ENCODE results near the gene MICAL3.

The MICAL3 gene

GRCh38 chr22:17903564-17904295 lies 120.6 kb downstream of the MICAL3 start:
- DNase-seq: no peak

GRCh38 chr22:17902960-17903359 lies 121.4 kb downstream of the MICAL3 start:
- DNase-seq: no peak

- no peak for DNase-seq
These were observed 126.0 kb downstream of the MICAL3 start for GRCh38 chr22:17898375-17898774.

- no peak for DNase-seq
These were observed 126.5 kb downstream of the MICAL3 start for GRCh38 chr22:17897858-17898257.

DNA sequence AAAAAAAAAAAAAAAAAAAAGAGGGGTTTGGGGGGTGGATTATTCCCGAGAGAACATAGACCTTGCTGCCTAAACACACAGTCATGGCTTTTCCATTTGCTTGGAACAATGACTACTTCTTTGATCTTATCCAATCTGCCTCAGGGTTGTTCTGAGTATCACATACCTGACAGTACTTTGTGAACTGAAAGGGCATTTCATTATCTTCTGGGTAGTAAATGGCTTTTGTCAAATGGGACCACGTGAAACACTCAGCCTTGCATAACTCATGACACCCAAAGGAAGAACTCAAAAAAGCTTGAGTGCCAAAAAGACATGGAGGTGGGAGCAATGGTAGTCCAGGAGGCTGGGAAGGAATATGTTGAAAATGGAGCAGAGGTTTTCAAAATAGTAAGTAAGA lies 126.9 kb downstream of the MICAL3 start:
- DNase-seq: no peak

GRCh38 chr22:17896586-17896985 lies 127.8 kb downstream of the MICAL3 start:
- DNase-seq: no peak

GRCh38 chr22:17893900-17894535 lies 130.3 kb downstream of the MICAL3 start:
- DNase-seq: no peak

DNA sequence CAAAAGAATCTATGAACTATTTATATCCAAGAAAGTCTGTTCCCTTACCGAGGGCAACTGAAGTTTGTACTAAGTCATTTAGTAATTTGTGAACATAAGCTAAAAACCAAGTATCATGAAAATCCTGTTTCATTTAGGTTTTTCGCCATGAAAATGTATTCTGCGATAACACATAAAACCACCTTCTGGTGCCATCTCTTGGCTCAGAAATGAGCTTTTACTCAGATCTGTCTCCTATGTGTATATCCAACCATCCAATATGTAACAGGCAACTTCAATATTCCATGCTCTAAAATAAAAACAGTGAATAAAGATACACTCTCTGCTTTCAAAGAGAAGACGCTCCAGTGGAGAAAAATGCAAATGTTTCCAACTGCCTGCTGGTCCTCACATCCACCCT lies 132.0 kb downstream of the MICAL3 start:
- DNase-seq: no peak

GRCh38 chr22:17891481-17892167 lies 132.7 kb downstream of the MICAL3 start:
- DNase-seq: no peak

DNA sequence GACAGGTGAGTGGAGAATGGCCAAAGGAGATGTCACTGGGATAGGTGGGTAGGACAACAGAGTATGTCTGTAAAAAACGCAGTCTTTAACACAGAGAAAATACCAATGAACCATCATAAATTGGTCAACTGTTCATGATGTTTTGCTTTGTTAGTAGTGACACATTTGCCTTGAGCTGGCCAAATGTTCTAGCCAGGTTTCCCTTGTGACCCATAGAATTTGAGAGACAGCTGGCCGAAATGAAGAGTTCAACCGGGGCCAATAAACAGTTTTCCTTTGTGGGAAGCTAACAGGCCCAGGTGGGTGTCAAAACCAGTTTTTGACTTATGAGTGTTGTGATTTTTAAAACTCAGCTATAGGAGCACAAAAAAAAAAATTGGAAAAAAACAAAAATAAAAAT lies 133.5 kb downstream of the MICAL3 start:
- DNase-seq: no peak

DNA sequence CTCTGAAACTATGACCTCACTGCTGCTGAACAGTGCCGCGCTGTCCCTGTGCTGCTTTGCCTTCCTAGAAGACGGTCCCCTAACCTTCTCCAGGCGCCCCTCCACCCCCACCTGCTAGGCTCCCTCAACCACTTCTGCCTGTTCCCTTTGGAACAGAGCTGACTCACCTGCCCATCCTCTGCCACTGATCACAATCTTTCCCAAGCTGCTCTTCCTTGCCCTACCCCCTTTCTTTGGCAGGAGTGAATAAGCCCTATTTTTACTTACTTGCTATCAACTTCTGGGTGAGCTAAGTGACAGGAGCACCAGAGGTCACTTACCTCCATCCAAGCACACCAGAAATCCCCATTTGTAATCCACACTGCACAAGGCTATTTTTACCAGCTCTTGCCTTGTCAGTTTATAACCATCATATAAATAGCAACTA lies 134.1 kb downstream of the MICAL3 start:
- no peak for DNase-seq

- no peak for DNase-seq
These were observed 135.5 kb downstream of the MICAL3 start for GRCh38 chr22:17888855-17889254.

GRCh38 chr22:17888439-17888838 lies 135.9 kb downstream of the MICAL3 start:
- DNase-seq: no peak

DNA sequence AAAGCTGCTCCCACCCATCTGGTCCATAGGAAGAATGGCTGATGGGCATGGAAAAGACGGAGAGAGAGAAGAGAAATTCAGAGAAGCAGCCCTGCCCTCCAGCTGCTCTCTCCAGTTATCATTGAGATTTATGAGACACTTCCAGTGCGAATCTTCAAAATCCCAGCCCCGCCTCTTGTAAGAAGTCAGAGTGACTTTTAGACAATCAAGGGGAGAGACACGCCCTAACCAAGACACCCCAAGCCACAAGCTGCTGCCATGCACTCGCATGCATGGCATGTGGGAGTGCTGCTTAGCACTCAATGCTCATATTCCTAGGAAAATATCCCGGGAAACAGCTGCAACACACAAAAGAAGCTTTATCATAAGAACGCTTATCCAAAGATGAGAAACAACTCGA lies 139.5 kb downstream of the MICAL3 start:
- DNase-seq: no peak

GRCh38 chr22:17884084-17884483 lies 140.3 kb downstream of the MICAL3 start:
- DNase-seq: no peak

GRCh38 chr22:17883356-17883755 lies 141.0 kb downstream of the MICAL3 start:
- DNase-seq: no peak

GRCh38 chr22:17882727-17883126 lies 141.6 kb downstream of the MICAL3 start:
- DNase-seq: no peak

- no peak for DNase-seq
These were observed 142.2 kb downstream of the MICAL3 start for GRCh38 chr22:17882162-17882561.

DNA sequence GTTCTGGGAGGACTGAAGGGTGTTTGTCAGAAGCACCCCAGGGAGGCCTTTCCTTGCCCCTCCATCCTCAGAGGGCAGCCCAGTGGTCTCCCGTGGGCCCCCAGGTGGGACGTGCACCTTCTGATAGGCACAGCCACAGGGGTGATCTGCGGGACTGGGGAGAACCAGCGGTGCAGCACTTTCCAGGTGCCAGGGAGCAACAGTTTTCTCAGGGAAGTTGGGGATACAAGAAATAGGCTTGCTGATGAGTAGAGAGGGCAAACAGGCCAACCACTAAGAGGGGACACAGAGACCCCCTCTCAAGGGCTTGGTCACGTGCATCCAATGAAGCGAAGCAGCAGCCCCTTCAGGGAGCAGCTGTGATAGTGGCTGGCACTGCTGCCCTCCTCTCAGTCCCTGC lies 143.0 kb downstream of the MICAL3 start:
- DNase-seq: no peak

DNA sequence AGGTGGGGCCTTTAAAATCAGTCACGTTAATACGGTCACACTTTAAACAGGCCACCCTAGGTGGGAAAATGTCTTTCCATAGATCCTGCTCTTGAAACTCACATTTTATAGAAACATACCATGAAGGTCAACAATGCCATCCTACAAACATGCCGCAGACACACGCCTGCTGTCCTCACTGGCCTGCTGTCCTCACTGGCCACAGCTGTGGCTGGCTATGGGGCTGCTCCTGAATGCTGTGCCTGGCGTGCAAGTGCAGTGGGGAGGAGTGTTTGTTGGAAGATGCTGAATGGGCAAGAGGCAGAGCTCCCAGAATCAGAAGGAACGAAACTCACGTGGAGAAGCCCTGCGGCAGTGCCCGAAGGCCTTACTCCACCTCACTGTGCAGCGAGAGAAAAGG lies 143.9 kb downstream of the MICAL3 start:
- no peak for DNase-seq

- DNase-seq: no peak
These were observed 144.3 kb downstream of the MICAL3 start for GRCh38 chr22:17880020-17880419.

- no peak for DNase-seq
These were observed 145.4 kb downstream of the MICAL3 start for GRCh38 chr22:17878941-17879340.

DNA sequence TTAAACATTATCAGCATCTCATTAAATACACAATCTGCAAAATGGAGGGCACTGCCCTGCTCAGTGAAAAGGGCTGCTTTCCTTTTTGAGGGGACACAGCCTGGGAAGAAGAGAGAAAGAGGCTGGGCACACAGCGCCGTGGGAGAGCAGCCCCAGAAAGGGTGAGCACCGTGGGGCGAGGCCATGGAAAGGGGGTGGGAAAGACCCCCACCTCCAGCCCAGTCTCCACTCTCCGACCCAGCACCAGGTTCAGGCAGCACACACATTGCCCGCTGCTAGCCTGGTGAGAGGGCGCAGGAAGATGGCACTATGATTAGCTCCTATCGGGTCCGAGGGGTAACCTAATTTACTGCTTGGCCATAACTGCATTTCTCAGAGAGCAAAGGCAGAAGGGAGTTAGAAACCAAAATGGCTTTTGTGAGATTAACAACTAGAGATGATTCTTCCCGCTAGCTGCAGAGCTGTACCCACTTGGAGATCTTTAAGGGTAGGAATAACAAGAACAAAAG lies 146.1 kb downstream of the MICAL3 start:
- no peak for DNase-seq

Data from suppressor macrophage treated with lipopolysaccharide for 1 hour (primary cell).